Glutamatergic neuron (in vitro differentiated cells): ENCODE data around the gene ATP11A. TPM values are rescaled to one million over a fixed set of nuclear protein-coding genes. Genes with fewer than 3 reads are reported as not detected.

ENCODE experiments used
- DNase-seq: peaks from one replicate; pipeline ENCODE4 v3.0.0; 2022
- H3K27ac Mint-ChIP-seq: one replicate; pipeline ENCODE4 v1.8.0; 2020; ENCODE audit warnings: mild to moderate bottlenecking, mixed read lengths, inconsistent platforms; ENCODE audit not compliant: unreplicated experiment
- H3K27me3 Mint-ChIP-seq: one replicate; pipeline ENCODE4 v1.8.0; 2020; ENCODE audit warnings: mild to moderate bottlenecking, moderate library complexity, mixed read lengths, inconsistent platforms; ENCODE audit not compliant: unreplicated experiment
- H3K36me3 Mint-ChIP-seq: one replicate; pipeline ENCODE4 v1.8.0; 2020; ENCODE audit warnings: mild to moderate bottlenecking, mixed read lengths, inconsistent platforms; ENCODE audit not compliant: unreplicated experiment
- H3K4me1 Mint-ChIP-seq: one replicate; pipeline ENCODE4 v1.8.0; 2020; ENCODE audit warnings: mild to moderate bottlenecking, low read depth, mixed read lengths, inconsistent platforms; ENCODE audit not compliant: unreplicated experiment
- H3K4me3 Mint-ChIP-seq: one replicate; pipeline ENCODE4 v1.8.0; 2020; ENCODE audit warnings: mild to moderate bottlenecking, mixed read lengths, inconsistent platforms; ENCODE audit not compliant: unreplicated experiment
- H3K9me3 Mint-ChIP-seq: one replicate; pipeline ENCODE4 v1.8.0; 2020; ENCODE audit warnings: mild to moderate bottlenecking, moderate library complexity, mixed read lengths, inconsistent platforms; ENCODE audit not compliant: unreplicated experiment
- CTCF ChIP-seq: fragments of 200-600 bp; sonication (generic); IDR thresholded peaks from one replicate; pipeline ENCODE4 v1.5.0; 2021; ENCODE audit not compliant: partially characterized antibody, unreplicated experiment
- total RNA-seq: library from RNA; stranded (reverse); fragmentation: NEBNext Ultra II Directional; extraction: Animal tissue kit (Norgen Biotek cat#: 25700); gene quantifications from one replicate; pipeline ENCODE4 v1.2.1, GENCODE V29; 2021; ENCODE audit not compliant: unreplicated experiment

The ATP11A gene
- total RNA-seq, 1 donor from 2014 or later = 127 TPM

GRCh38 chr13:112774829-112775565, 85.2 kb downstream of the ATP11A start:
- Mint-ChIP-seq H3K4me1 (peaks cover 45% of the 10 kb centered on the region), H3K27me3 (peaks cover 16% of the 10 kb centered on the region), H3K36me3 (peaks cover 4% of the 10 kb centered on the region), H3K9me3 (peaks cover 6% of the 10 kb centered on the region), H3K4me3 (peak overlapping the region; percentile 34), H3K27ac (peak overlapping the region; percentile 57)
- peak; percentile 17 for DNase-seq
- TF ChIP-seq CTCF = no peak

- H3K9me3 Mint-ChIP-seq = peaks cover 6% of the 10 kb centered on the region
- H3K4me1 Mint-ChIP-seq = peaks cover 46% of the 10 kb centered on the region
- no peaks in the 10 kb centered on the region for H3K36me3 Mint-ChIP-seq
- peak overlapping the region; percentile 91 for H3K27ac Mint-ChIP-seq
- peak overlapping the region; percentile 75 for H3K4me3 Mint-ChIP-seq
- H3K27me3 Mint-ChIP-seq = peaks cover 13% of the 10 kb centered on the region
- no peak for TF ChIP-seq CTCF
- peak; percentile 56 for DNase-seq
Observed at GRCh38 chr13:112775791-112776279, 86.0 kb downstream of the ATP11A start.

- Mint-ChIP-seq H3K36me3 (no peaks in the 10 kb centered on the region), H3K9me3 (peaks cover 6% of the 10 kb centered on the region), H3K27ac (peak overlapping the region; percentile 91), H3K4me3 (peak overlapping the region; percentile 75), H3K4me1 (peaks cover 42% of the 10 kb centered on the region), H3K27me3 (peaks cover 10% of the 10 kb centered on the region)
- no peak for TF ChIP-seq CTCF
- no peak for DNase-seq
Observed at GRCh38 chr13:112776354-112776753, 86.5 kb downstream of the ATP11A start.

- Mint-ChIP-seq H3K4me1 (peaks cover 41% of the 10 kb centered on the region), H3K36me3 (no peaks in the 10 kb centered on the region), H3K27ac (no peak overlapping the region), H3K27me3 (peaks cover 10% of the 10 kb centered on the region), H3K4me3 (no peak overlapping the region), H3K9me3 (peaks cover 6% of the 10 kb centered on the region)
- no peak for TF ChIP-seq CTCF
- DNase-seq = no peak
Observed at GRCh38 chr13:112776971-112777370, 87.1 kb downstream of the ATP11A start.
